CD4-positive, alpha-beta T cell treated with Interleukin-2 at 100 ng/mL for 4 hours (primary cell): ENCODE measurements around the gene SLC35D3.
"Not testable (repeated sequence)": the region's sequence is repeated elsewhere in the genome, so short reads cannot be mapped to it uniquely, and the experiment has no call there.

Experiments
- DNase-seq: peaks from one replicate; pipeline ENCODE4 v3.0.0-alpha.2; 2020; ENCODE audit warnings: low spot score

The SLC35D3 gene

DNA sequence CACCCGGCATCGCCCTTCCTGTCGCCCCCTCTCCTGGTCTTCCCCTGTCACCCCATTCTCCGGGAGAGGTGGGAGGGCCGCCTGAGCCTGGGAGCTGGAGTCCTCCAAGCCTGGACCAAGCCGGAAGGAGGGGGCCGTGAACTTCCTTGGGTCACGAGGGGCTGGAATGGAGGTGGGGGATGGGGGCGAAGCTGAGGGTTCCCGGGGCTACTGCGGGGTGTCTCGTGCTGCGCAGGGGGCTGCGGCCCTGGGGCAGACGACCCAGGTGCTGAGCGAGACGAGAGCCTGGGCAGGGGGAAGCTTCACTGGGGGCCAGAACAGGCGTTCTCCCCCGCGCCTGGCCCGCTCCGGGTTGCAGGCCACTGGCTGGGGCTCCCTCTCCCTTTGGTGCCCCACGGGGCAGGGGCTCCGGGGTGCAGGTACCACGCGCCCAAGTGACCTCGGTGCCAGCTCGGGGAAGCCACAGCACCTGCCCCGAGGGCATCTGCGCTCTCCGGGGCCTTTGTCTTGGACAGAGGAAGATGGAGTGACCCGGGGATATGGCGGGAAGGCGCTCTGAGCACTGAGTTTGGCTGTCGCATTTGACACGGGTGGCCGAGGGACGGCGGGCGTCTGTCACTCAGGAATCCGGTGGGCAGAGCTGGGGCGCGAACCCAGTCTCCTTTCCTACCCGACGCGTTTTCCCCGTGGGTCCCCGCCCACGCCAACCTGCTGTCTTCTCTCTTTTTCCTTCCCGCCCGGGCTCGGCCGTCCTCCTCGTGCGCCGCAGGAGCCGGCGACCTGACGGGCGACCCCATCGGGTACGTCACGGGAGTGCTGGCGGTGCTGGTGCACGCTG, 1.2 kb downstream of the SLC35D3 start:
- no peak for DNase-seq

DNA sequence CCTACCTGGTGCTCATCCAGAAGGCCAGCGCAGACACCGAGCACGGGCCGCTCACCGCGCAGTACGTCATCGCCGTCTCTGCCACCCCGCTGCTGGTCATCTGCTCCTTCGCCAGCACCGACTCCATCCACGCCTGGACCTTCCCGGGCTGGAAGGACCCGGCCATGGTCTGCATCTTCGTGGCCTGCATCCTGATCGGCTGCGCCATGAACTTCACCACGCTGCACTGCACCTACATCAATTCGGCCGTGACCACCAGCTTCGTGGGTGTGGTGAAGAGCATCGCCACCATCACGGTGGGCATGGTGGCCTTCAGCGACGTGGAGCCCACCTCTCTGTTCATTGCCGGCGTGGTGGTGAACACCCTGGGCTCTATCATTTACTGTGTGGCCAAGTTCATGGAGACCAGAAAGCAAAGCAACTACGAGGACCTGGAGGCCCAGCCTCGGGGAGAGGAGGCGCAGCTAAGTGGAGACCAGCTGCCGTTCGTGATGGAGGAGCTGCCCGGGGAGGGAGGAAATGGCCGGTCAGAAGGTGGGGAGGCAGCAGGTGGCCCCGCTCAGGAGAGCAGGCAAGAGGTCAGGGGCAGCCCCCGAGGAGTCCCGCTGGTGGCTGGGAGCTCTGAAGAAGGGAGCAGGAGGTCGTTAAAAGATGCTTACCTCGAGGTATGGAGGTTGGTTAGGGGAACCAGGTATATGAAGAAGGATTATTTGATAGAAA, 2.0 kb downstream of the SLC35D3 start:
- no peak for DNase-seq

DNA sequence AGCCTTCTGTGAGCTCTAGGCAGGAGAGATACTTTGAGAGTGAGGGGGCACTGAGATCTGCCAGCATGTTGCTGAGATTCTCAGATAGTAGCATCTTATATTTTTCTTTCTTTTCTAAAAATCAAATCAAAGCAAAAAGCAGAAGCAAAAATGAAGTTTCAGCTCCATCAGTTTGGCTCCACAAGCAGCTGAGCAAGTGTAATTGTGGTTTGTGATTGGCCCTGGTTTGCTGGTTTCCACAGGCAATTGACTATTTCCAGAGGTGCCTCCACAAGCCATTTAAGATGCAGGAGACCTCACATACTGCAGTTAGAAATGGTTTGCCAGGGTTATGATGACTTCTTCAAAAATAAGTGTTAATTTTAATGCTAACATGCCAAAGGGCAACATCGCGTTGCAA, 4.3 kb downstream of the SLC35D3 start:
- DNase-seq = no peak

DNA sequence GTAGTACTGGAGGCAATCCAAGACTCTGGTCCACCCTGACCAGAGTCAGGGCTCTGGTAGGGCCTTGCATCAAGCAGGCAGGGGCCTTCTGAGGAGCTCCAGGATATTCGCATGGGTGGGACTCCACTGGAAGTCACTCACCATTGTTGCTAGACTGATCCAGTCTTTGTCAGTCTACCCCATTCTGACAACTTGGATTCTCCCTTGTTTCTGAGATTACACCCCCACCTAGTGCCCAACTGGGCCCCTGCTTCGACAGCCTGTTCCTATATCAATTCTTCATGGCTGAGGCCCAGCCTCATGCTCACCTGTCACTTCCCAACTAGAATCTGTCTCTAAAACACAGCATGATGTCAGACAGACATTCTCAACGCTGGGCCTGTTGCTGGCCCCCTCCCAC, 5.2 kb downstream of the SLC35D3 start:
- peak; percentile 13 for DNase-seq

DNA sequence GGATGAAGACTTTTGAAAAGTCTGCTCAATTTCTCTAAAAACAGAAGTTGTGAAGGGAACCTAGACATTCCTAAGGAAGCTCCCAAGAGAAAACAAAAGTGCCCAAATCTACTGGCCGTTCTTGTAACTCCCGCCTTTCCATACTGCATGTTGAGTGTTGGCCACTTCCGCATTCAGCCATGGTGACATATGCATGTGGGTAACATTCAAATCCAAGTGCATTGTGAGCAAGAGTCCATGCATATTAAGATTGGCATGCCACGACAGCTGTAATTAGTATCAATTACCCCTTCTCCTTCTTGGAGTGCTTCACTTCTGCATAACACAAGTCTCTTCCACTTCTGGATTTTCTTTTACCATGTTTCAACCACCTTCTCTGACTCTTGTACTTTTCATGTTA, 8.4 kb downstream of the SLC35D3 start:
- no peak for DNase-seq

DNA sequence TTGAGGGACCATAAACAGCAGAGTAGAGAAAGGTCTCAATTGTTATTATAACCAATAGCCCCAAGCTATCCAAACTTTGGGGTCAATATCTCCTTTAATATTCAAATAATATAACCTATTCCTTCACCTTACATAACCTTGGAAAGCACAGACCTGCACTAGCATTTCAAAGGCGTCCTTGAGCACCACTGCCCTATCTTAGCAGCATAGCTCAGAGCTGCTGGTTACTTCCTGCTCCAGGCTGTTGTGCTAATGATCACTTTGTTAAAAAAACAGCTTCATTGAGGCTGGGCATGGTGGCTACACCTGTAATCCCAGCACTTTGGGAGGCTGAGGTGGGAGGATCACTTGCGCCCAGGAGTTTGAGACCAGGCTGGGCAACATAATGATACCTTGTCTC, 10.5 kb downstream of the SLC35D3 start:
- no peak for DNase-seq

DNA sequence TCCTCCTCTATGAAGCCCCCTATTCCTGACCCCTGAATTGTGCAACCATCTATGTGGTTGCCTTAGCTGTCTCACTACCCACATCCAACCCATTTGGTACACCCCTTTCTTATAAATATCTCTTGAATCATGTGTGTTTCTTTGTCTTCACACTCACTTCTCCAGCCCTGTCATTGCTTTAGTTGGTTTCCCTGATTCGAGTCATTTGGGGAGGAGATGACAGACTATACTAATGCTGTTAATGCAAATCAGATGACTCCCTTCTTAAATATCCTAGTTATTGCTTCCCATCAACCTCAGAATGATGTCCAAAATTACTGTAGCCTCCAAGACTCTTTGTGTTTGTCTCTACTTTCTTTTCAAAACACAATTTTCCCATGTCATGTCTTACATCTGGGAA, 23.0 kb downstream of the SLC35D3 start:
- no peak for DNase-seq

DNA sequence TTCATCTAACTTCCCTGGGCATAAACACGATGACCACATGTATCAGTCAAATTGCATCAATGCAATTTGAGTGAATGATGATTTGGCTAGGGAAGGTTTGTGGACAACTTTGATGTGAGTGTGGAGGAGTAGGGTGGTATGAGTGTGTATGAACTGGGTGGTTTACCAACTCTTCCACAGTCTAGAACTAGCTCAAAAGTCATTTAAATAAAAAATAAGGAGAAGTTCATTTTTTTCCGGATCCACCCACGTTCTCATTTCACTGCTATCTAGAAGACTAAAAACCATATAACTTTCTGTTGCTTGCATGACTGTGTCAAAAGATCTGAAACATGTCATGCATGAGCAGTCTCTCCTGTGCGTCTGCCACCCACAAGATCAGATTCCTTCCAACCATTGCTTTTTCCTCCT, 23.6 kb downstream of the SLC35D3 start:
- DNase-seq = no peak

DNA sequence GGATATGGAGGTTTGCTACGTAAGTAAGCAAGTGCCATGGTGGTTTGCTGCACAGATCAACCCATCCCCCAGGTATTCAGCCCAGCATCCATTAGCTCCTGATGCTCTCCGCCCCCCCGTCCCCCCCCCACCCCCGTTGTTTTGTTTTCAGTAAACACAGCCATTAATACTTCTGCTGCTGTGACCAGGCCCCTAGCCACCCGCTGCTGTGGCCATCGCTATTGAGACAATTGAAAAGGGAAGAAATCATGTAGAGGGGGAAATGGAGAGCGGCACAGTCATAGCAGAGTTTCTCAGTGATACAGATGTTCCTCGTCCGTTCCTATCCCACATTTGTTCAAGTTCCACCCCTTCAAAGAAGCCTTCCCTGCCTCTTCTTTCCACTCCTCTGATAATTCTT, 24.9 kb downstream of the SLC35D3 start:
- no peak for DNase-seq

DNA sequence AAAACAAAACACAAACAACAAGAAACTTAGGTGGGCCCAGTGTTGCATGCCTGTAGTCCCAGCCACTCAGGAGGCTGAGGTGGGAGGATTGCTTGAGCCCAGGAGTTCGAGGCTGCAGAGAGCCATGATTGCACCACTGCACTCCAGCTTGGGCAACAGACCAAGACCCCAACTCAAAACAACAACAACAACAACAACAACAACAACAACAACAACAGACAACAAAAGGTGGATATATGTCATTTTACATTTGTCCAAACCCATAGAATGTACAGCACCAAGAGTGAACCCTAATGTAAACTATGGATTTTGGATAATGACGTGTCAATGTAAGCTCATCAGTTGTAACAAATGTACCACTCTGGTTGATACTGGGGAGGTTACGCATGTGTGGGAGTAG, 27.9 kb downstream of the SLC35D3 start:
- not testable (repeated sequence) for DNase-seq

DNA sequence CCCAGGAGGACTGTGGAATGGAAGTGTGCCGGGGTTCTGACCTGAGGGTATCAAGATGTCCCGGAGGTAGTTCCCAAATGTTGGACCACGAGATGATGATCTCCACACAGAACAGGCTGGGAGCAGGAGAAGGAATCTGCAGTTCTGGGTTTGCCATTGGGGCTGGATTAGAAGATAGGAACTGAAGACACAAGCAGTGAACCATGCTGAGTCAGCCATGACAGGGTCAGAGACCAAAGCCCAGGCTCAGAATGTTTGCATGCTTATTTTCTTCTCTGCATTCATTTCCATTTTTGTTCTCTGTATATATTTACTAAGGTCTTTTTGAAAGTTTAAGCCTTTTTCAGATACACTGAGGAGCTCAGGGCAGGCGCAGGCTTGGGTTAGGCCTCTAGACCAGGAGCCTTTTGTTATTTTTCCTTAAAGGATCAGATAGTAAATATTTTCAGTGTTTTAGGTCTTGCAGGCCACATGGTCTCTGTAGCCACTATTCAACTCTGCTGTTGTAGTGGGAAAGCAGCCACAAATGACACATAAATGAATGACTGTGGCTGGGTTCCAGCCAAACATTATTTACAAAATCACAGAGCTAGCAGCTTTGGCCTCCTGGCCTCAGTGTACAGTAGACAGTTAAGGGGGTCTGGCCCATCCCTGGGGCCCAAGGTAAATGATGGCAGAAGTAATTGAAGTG, 28.5 kb downstream of the SLC35D3 start:
- no peak for DNase-seq

DNA sequence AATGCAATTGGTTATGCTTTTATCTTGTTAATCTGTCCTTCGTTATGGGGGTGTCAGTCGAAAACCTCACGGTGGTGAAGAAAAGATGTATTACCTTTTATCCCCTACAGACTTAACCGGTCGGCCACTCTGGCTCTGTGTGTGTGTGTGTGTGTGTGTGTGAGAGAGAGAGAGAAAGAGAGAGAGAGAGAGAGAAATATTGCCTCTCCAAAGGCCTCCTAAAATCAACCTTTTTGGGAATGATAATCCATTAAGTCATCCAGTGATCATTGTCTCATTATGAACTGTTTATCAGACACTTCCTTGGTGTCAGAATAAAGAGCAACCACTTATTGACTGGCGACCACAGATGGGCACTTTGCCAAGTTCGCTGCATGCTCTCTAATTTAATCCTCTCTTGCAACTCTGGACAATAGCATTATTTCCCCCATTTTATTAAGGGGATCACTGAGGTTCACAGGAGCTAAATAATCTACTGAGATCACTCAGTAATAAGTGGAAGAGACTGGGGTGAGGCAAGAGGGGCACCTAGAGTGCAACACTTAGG, 30.7 kb downstream of the SLC35D3 start:
- no peak for DNase-seq

DNA sequence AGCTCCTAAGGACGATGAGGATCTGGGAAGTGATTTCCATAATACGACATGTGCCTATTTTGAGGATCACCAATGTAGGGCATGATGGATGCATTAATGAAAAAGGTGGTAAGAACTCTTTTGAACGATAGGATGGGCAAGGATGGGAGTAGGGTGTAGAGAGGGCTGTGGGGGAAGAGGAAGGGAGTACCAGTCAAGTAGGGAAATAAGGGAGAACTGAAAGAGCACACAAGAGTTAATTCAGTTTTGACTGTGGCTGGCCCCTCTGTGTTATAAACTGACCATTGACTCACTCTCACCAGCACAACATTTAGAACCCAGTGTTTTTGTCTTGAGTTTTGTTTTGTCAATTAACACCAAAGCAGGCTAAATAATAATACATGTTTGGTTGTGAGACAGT, 33.0 kb downstream of the SLC35D3 start:
- no peak for DNase-seq

DNA sequence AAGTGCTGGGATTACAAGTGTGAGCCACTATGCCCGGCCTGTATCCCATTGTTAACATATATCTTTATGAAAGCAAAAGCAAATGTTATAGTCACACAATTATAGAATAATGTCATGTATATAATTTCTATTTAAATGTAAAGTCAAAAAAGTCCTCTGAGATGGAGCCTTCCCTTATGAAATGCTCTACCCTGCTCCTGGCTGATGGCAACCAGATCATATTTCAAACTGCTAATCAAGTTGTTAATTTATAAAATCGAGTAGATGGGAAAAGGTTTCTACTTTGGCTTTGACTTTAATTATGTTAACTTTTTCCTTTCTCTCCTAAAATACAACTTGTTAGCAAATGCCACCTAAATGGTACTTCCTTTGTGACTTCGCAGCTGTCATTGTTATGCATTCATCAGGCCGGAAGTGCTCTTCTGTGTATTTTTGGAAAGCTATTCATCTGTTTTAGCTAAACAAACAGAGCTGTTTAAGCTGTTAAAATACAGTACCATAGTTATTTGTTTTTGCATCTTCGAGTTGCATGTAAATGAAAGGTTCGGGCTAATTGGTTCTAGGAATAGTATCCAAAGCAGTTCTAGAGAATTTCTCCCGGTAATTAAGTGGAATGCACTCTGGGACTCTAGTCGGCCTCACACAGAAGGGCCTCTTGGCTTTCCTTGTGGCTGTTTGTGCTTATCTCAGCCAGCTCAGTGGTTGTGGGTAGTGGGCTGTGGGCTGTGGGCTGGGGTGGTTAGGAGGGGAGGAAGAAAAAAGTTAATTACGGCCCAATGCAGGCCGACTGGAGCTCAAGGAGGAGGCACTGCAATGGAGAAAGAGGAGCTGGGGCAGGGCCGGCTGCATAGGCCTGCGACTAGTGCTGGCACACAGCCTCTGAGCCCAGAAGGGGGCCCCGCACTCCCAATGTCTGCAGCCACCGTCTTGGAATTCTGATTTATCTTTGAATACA, 34.8 kb downstream of the SLC35D3 start:
- DNase-seq = no peak

DNA sequence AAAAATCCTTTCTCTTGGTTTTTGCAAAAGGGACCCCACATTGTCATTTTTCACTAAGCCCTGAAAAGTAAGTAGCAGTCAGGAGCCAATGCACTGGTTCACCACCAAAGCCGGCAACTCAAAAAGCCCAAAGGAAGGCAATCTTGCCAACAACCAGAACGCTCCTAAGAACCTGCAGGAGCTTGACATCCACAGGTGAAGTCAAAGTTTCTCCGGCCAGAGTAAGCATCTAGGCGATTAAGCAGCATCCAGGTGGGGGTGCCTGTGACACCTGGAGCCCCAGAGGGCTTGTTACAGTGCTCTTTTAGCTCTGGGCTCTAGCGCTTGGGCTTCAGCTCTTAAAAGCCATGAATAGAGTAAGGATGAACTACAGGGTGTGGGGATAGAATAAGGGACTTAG, 36.1 kb downstream of the SLC35D3 start:
- no peak for DNase-seq

DNA sequence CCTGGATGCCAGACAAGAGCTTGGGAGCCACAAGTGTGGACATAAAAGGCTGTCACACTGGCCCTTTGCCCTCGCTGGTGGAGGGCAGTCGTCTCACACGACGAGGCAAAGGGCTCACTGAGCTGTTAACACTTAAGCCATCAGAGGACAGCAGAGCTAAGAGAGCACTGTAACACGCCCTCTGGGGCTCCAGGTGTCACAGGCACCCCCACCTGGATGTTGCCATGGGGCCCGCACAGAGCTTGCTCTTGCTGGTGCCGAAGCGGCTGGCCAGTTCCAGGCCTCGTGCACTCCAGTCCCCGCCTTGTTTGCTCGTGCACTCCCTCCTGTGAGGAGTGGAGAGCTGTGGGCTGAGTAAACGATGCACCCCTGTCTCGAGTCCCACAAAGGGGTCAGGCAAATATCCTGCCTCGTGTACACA, 37.4 kb downstream of the SLC35D3 start:
- DNase-seq = no peak

DNA sequence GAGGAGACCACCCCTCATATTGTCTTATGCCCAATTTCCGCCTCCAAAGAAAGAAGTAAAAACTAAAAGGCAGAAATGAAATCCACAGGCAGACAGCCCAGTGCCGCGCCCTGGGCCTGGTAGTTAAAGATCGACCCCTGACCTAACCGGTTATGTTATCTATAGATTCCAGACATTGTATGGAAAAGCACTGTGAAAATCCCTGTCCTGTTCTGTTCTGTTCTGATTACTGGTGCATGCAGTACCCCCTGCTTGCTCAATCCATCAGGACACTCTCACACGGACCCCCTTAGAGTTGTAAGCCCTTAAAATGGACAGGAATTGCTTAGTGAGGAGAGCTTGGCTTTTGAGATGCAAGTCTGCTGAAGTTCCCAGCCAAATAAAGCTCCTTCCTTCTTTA, 37.8 kb downstream of the SLC35D3 start:
- not testable (repeated sequence) for DNase-seq

DNA sequence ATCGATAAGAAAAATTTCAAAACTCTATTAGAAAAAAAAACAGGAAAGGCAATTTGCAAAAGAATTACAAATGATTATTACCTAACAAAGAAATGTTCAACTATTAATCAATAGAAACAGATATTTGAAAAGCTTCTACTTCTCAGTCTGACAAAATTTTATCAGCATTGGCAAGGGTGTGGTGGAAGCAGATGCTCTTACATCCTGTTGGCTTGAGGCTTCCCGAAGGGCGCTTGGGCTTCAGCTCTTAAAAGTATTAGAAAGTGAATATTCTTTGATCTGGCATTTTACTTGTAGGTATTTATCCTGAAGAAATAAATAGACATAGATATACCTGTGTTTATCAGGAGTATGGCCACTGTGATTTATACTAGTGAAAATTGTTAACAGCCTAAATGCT, 38.7 kb downstream of the SLC35D3 start:
- DNase-seq = no peak

DNA sequence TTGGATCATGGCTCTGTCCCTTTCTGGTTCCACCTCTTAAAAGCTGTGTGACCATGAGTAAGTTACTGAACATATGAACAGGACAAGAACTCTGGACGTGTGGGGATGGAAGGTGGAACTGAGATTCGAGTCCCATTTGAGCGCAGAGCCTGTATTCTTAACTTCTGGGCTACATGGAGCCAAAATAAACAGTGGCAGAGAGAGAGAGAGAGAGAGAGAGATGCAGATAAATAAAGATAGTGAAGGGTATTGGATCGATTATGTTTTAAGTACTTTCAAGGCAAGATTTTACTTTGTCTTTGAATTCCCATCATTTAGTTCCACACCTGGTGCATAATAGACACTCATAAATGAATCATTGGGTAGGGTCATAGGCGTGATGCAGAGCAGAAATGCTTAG, 39.7 kb downstream of the SLC35D3 start:
- no peak for DNase-seq

DNA sequence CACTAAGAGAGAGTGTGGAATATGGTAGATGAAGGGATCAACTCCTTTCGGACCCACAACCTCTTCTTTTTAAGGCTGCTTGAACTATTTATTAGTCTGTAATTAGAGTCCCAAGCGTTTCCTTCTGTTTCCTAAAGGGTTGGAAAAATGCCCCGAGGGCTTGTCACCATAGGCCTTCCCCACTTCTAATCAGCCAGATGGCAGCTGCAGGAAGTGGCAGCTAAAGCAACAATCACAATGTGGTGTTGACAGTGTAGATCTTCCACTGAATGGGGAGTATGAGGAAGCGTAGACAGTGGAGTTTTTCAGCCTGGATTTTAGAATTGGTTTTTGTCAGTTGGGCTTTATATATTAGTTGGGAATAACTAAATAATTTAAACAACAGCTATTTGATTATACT, 40.6 kb downstream of the SLC35D3 start:
- no peak for DNase-seq

DNA sequence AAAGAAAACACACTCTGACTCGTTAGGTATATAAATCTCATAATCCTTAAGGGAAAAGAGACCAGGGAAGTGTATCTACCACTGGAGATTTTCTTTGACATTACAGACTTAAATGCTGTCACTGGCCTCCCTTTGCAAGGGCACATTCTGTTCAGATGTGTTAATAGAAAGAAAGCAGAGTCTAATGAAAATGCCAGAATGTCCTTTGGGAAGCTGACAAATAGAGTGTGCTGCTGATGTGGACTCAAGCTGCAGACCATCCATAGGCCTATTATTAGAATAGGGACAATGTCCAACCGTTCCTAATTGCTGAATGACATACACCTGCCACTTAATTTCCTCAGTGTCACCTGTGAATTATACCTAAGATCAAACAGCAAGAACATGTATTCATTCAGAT, 41.2 kb downstream of the SLC35D3 start:
- DNase-seq = no peak

DNA sequence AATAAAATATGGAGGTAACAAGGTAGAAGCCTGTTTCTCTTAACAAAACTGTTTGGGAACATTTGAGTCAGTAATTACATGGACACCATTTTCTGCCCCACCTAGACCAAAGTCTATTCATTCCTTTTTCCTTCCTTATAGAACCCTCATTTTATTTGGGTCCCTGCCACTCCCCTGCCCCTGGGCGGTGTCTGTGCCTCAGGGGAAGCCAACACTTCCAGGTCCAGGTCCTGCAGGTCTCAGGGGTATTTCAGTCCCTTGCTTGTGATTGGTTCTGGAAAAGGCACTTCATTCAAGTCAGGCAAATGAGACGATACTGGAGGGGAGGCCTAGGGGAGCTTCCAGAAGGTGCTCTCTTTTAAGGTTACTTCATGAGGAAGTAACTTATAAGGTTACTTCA, 42.3 kb downstream of the SLC35D3 start:
- DNase-seq = no peak
